ENCODE data around the gene KIRREL2. TPM values are rescaled to one million over a fixed set of nuclear protein-coding genes. Genes with fewer than 3 reads are reported as not detected.

Gene KIRREL2
- total RNA-seq (2022; extraction: Qiagen RNA extraction; ENCODE audit: low read depth): 0.24 to 0.70 TPM (median 0.52 TPM) in 5 replicates

DNA sequence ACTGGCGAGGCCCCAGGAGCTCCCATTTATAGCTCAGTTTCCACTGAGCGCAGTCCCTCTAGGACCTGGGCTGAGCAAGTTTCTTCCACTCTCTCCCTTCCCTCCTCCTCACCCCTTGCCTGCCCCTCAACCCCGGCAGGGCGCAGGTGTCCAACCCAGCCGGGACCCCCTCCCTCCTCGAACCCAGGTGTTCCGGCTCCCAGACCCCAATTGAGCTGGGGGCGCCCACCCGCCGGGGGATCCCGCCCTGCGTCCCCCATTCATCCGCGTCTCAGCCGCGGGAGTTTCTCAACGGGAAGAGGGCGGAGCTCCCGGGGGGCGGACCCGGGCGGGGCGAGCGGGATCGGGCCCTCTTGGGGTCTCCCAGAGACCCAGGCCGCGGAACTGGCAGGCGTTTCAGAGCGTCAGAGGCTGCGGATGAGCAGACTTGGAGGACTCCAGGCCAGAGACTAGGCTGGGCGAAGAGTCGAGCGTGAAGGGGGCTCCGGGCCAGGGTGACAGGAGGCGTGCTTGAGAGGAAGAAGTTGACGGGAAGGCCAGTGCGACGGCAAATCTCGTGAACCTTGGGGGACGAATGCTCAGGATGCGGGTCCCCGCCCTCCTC lies at the start of gene KIRREL2:
Gene KIRREL2 (plus strand): TSS at position 366 of the 604 bp plus-strand sequence. CDS start 209 bp downstream, at position 575.

DNA sequence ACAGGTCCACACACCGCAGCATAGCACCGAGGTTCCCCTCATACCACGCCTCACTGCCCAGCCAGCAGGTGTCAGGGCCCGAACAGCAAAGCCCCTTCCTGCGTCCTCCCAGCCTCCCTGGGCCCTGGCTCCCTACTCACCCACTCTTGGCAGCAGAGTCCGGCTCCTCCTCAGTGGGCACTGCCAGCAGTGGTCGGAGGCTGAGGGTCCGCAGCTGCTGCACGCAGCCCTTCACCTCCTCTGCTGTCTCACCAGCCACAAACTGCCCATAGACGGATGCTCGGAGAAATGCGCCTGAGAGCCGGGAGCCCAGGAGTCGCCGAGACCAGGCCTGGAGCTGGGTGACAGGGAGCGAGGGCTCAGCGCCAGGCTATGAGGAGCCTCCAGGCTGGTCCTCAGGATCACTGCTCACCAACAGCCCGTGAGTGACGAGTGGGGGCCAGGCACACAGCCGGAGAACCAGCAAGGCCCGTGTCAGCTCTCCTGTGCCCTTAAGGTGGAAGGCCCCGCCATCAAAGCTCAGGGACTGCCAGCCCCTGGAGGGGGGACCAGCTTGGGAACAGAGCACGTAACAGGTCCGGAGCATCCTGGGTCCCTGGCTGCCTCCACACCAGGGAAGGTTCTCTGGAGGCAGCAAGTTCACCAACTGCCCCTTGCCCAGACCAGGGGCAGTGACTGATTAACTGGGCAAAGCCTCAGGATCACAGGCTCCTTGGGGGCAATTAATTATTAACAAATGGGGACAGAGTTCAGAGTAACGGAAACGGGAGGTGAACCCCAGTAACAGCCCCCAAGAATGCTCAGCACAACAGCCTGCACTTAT lies 44.3 kb upstream of the KIRREL2 start, which contains the start of gene PRODH2:
Gene PRODH2 (minus strand): TSS at position 626 of the 823 bp plus-strand sequence. CDS start 40 bp downstream, at position 586.

DNA sequence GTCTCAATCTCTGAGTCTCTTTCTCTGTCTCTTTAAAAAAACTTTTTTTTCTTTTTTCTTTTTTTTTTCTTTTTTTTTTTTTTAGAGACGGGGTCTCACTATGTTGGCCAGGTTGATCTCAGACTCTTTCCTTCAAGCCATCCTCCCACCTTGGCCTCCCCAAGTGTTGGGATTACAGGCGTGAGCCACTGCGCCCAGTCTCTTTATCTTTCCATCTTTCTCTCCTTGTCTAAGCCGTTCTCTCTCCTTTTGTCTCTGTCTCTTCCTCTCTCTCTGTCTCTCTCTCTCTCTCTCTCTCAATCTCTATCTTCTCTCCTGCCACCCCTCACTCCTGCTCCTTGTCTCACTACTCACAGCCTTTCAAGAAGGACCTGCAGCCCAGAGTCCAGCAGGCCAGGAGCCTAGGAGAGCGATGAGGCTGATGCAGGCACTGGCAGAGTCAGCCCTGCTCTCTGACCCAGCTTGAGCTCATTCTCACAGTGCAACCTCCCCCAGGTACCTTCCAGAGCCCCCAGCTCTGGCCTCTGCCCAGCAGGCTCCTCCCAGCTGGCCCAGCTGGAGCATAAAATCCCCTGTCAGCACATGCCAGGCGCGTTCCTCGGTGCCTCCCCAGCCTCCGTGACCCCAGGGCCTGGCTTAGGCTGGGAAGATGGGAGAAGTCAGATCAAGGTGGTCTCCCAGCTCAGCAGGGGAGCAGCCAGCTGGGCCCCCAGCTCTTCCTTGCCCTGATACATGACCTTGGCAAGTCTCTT lies 4.5 kb upstream of the KIRREL2 start, which contains the start of gene NPHS1:
Gene NPHS1 (minus strand): TSS at position 476 of the 752 bp plus-strand sequence. CDS start 667 bp downstream, outside the sequence.

DNA sequence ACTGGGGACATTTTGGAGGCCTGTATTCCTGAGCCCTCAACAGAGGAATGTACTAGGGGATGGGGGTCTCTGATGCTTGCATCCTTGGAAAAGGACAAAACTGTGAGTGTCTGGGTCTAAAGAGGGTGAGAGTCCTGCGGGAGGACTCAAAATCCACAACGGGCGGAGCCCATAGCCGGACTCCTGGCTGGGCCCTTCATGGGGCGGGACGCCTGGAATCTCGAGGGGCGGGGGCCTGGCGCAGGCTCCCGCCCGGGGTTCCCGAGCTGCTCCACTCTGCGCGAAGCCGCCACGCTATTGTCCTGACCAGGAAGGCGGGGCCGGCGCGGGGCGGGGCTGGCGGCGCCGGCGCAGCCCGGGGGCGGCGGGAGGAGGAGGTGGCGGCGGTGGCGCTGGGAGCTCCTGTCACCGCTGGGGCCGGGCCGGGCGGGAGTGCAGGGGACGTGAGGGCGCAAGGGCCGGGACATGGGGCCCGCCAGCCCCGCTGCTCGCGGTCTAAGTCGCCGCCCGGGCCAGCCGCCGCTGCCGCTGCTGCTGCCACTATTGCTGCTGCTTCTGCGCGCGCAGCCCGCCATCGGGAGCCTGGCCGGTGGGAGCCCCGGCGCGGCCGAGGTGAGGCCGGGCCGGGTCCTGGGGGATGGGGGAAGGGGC lies 11.6 kb downstream of the KIRREL2 start, which contains the start of gene APLP1:
Gene APLP1 (plus strand): TSS at position 403 of the 651 bp plus-strand sequence. CDS start 63 bp downstream, at position 466.

DNA sequence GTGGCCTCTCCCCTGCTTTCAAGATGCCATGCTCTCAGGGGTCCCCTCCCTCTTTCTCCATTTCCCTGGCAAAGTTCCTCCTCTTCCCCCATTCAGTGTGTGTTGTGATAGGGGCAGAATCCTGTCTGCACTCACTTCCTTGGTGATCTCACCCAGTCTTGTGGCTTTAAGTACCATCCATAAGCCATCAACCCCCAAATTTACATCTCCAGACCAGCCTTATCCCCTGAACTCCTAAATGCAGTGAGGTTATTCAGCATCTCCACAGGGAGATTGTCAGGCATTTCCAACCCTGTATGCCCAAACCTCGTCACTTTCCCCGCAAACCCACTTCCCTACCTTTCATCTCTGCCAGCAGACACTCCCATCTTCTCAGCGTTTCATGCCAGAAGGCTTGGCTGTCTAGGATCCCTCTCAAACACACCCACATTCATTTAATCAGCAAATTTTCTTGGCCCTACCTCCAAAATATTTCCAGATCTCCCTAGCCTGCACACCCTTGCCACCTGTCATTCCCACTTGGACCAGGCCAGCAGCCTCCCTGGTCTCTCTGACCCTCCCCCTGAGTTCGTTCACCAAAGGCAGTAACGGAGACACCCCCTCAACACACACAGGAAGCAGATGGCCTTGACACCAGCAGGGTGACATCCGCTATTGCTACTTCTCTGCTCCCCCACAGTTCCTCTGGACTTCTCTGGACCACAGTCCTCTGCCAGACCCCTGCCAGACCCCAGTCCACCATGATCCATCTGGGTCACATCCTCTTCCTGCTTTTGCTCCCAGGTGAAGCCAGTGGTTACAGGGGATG lies 45.3 kb downstream of the KIRREL2 start, which contains the start of gene HCST:
Gene HCST (plus strand): TSS at position 676 of the 808 bp plus-strand sequence. CDS start 65 bp downstream, at position 741.

DNA sequence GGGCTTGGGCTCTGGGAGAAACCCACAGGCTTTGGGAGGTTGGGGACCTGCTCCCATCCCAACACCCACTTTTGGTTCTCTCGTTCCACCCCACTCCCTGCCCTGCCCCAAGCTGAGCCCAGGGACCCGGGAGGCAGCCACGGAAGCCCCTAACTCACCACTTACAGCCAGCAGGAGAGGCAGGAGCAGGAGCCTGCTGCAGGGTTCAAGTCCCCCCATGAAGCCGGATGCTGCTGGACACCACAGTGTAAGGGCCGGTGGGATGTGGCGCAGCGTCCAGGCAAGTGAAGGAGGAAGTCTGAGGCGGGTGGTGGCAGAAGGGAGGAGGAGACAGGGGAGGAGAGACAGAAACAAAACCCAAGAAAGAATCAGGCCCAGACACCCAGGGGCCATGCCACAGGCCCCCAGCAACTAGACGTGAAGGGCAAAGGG lies 51.3 kb downstream of the KIRREL2 start, which contains the start of gene TYROBP:
Gene TYROBP (minus strand): TSS at position 286 of the 432 bp plus-strand sequence. CDS start 67 bp downstream, at position 219.

Other genes with a start within 250 kb of the KIRREL2 start
- gene HAUS5, start 244.2 kb upstream of the KIRREL2 start, total RNA-seq (2022; extraction: Qiagen RNA extraction; ENCODE audit: low read depth): 10.7 to 19.3 TPM (median 15.2 TPM) in 5 replicates
- 125 to 206 TPM (median 199 TPM) in 5 replicates for gene RBM42, start 227.9 kb upstream of the KIRREL2 start, total RNA-seq (2022; extraction: Qiagen RNA extraction; ENCODE audit: low read depth)
- 1.1 to 3.1 TPM (median 2.7 TPM) in 5 replicates for gene ETV2, start 215.2 kb upstream of the KIRREL2 start, total RNA-seq (2022; extraction: Qiagen RNA extraction; ENCODE audit: low read depth)
- gene COX6B1, start 208.6 kb upstream of the KIRREL2 start, total RNA-seq (2022; extraction: Qiagen RNA extraction; ENCODE audit: low read depth): 1,241 to 1,697 TPM (median 1,334 TPM) in 5 replicates
- 0.46 to 1.2 TPM (median 0.71 TPM) in 5 replicates for gene UPK1A, start 190.4 kb upstream of the KIRREL2 start, total RNA-seq (2022; extraction: Qiagen RNA extraction; ENCODE audit: low read depth)
- gene ZBTB32, start 152.4 kb upstream of the KIRREL2 start, total RNA-seq (2022; extraction: Qiagen RNA extraction; ENCODE audit: low read depth): not detected in 5 replicates
- 37.3 to 66.3 TPM (median 62.5 TPM) in 5 replicates for gene KMT2B, start 138.9 kb upstream of the KIRREL2 start, total RNA-seq (2022; extraction: Qiagen RNA extraction; ENCODE audit: low read depth)
- gene IGFLR1, start 114.5 kb upstream of the KIRREL2 start, total RNA-seq (2022; extraction: Qiagen RNA extraction; ENCODE audit: low read depth): 11.8 to 15.8 TPM (median 12.5 TPM) in 5 replicates
- 23.9 to 34.9 TPM (median 27.6 TPM) in 5 replicates for gene U2AF1L4, start 111.5 kb upstream of the KIRREL2 start, total RNA-seq (2022; extraction: Qiagen RNA extraction; ENCODE audit: low read depth)
- gene PSENEN, start 111.3 kb upstream of the KIRREL2 start, total RNA-seq (2022; extraction: Qiagen RNA extraction; ENCODE audit: low read depth): 243 to 320 TPM (median 282 TPM) in 5 replicates
- 21.9 to 27.2 TPM (median 23.2 TPM) in 5 replicates for gene LIN37, start 108.3 kb upstream of the KIRREL2 start, total RNA-seq (2022; extraction: Qiagen RNA extraction; ENCODE audit: low read depth)
- gene HSPB6, start 99.9 kb upstream of the KIRREL2 start, total RNA-seq (2022; extraction: Qiagen RNA extraction; ENCODE audit: low read depth): 0.15 to 0.33 TPM (median 0.25 TPM) in 5 replicates
- 25.9 to 31.4 TPM (median 30.7 TPM) in 5 replicates for gene PROSER3, start 98.7 kb upstream of the KIRREL2 start, total RNA-seq (2022; extraction: Qiagen RNA extraction; ENCODE audit: low read depth)
- gene ARHGAP33, start 81.3 kb upstream of the KIRREL2 start, total RNA-seq (2022; extraction: Qiagen RNA extraction; ENCODE audit: low read depth): 3.3 to 8.9 TPM (median 8.1 TPM) in 5 replicates
- 0.13 to 0.52 TPM (median 0.38 TPM) in 5 replicates for gene PRODH2, start 44.1 kb upstream of the KIRREL2 start, total RNA-seq (2022; extraction: Qiagen RNA extraction; ENCODE audit: low read depth)
- gene NPHS1, start 4.4 kb upstream of the KIRREL2 start, total RNA-seq (2022; extraction: Qiagen RNA extraction; ENCODE audit: low read depth): 0.24 to 0.84 TPM (median 0.44 TPM) in 5 replicates
- gene APLP1, start 11.7 kb downstream of the KIRREL2 start, total RNA-seq (2022; extraction: Qiagen RNA extraction; ENCODE audit: low read depth): 72.6 to 97.1 TPM (median 93.4 TPM) in 5 replicates
- gene NFKBID, start 43.6 kb downstream of the KIRREL2 start, total RNA-seq (2022; extraction: Qiagen RNA extraction; ENCODE audit: low read depth): 4.2 to 8.9 TPM (median 7.8 TPM) in 5 replicates
- gene HCST, start 45.6 kb downstream of the KIRREL2 start, total RNA-seq (2022; extraction: Qiagen RNA extraction; ENCODE audit: low read depth): 0.55 to 0.89 TPM (median 0.63 TPM) in 3 of 5 replicates, not detected in the others
- gene TYROBP, start 51.4 kb downstream of the KIRREL2 start, total RNA-seq (2022; extraction: Qiagen RNA extraction; ENCODE audit: low read depth): not detected in 5 replicates
- 9.8 to 25.6 TPM (median 24.1 TPM) in 5 replicates for gene LRFN3, start 79.5 kb downstream of the KIRREL2 start, total RNA-seq (2022; extraction: Qiagen RNA extraction; ENCODE audit: low read depth)
- 24.6 to 55.5 TPM (median 50.4 TPM) in 5 replicates for gene SDHAF1, start 138.3 kb downstream of the KIRREL2 start, total RNA-seq (2022; extraction: Qiagen RNA extraction; ENCODE audit: low read depth)
- gene SYNE4, start 151.9 kb downstream of the KIRREL2 start, total RNA-seq (2022; extraction: Qiagen RNA extraction; ENCODE audit: low read depth): 0.07 to 0.33 TPM (median 0.23 TPM) in 4 of 5 replicates, not detected in the other
- 22.9 to 29.8 TPM (median 26.6 TPM) in 5 replicates for gene ALKBH6, start 157.3 kb downstream of the KIRREL2 start, total RNA-seq (2022; extraction: Qiagen RNA extraction; ENCODE audit: low read depth)
- gene CLIP3, start 176.0 kb downstream of the KIRREL2 start, total RNA-seq (2022; extraction: Qiagen RNA extraction; ENCODE audit: low read depth): 0.53 to 0.99 TPM (median 0.90 TPM) in 5 replicates
- gene THAP8, start 197.4 kb downstream of the KIRREL2 start, total RNA-seq (2022; extraction: Qiagen RNA extraction; ENCODE audit: low read depth): 3.4 to 8.1 TPM (median 7.1 TPM) in 5 replicates
- 15.0 to 30.0 TPM (median 28.9 TPM) in 5 replicates for gene WDR62, start 198.0 kb downstream of the KIRREL2 start, total RNA-seq (2022; extraction: Qiagen RNA extraction; ENCODE audit: low read depth)

Measured in A549 treated with ZK216348 at 1 μM for 4 hours (cell line).